Ramos (cell line): ENCODE results near the gene SLC47A2.

Experiments
- in situ Hi-C: fragments of 300-500 bp; cut with MboI; formaldehyde crosslinking; loops from one replicate; pipeline ENCODE4 v1.14.3; 2022; ENCODE audit warnings: low sequenced_read_pairs; ENCODE audit not compliant: unreplicated experiment

Gene SLC47A2

GRCh38 chr17:19716108-19717030 is at the start of gene SLC47A2:
TSS of gene SLC47A2 (minus strand) at chr17:19716584. CDS start at chr17:19716555, 29 bp downstream.
- in situ Hi-C loops: no loop called here

GRCh38 chr17:19766016-19766415 is 49.6 kb upstream of the SLC47A2 start:
- in situ Hi-C loops: loop anchor here (5.0 to 10.0 kb wide), 2 partner anchors 254 to 401 kb away; partner anchors contain the start of gene B9D1

GRCh38 chr17:19763991-19764390 is 47.6 kb upstream of the SLC47A2 start:
- in situ Hi-C loops: loop anchor here (10.0 kb wide), 1 partner anchor 399 kb away; the partner anchor contains the start of gene B9D1

- in situ Hi-C loops: loop anchor here (10.0 kb wide), 1 partner anchor 399 kb away; the partner anchor contains the start of gene B9D1
Measured at GRCh38 chr17:19763416-19763815, 47.0 kb upstream of the SLC47A2 start.

- in situ Hi-C loops: loop anchor here (10.0 kb wide), 1 partner anchor 398 kb away; the partner anchor contains the start of gene B9D1
Measured at GRCh38 chr17:19762515-19762961, 46.2 kb upstream of the SLC47A2 start.

- in situ Hi-C loops: loop anchor here (10.0 kb wide), 1 partner anchor 396 kb away; the partner anchor contains the start of gene B9D1
Measured at GRCh38 chr17:19760746-19761145, 44.4 kb upstream of the SLC47A2 start.

GRCh38 chr17:19759568-19760549 is 43.5 kb upstream of the SLC47A2 start:
- in situ Hi-C loops: loop anchor here (10.0 kb wide), 1 partner anchor 395 kb away; the partner anchor contains the start of gene B9D1

- in situ Hi-C loops: no loop called here
Measured at GRCh38 chr17:19757536-19758180, 41.3 kb upstream of the SLC47A2 start.

- in situ Hi-C loops: no loop called here
Measured at GRCh38 chr17:19756546-19756945, 40.2 kb upstream of the SLC47A2 start.

GRCh38 chr17:19755821-19756510 is 39.6 kb upstream of the SLC47A2 start:
- in situ Hi-C loops: no loop called here

- in situ Hi-C loops: no loop called here
Measured at GRCh38 chr17:19755392-19755791, 39.0 kb upstream of the SLC47A2 start.

- in situ Hi-C loops: no loop called here
Measured at GRCh38 chr17:19753661-19754463, 37.5 kb upstream of the SLC47A2 start.

- in situ Hi-C loops: no loop called here
Measured at GRCh38 chr17:19753051-19753509, 36.7 kb upstream of the SLC47A2 start.

GRCh38 chr17:19752216-19753050 is 36.0 kb upstream of the SLC47A2 start:
- in situ Hi-C loops: no loop called here

- in situ Hi-C loops: no loop called here
Measured at GRCh38 chr17:19750835-19751234, 34.5 kb upstream of the SLC47A2 start.

GRCh38 chr17:19750020-19750572 is 33.7 kb upstream of the SLC47A2 start:
- in situ Hi-C loops: no loop called here

GRCh38 chr17:19748807-19749193 is 32.4 kb upstream of the SLC47A2 start:
- in situ Hi-C loops: no loop called here
